PC-3 (cell line): ENCODE measurements around the gene NTM. TPM values are rescaled to one million over a fixed set of nuclear protein-coding genes. Genes with fewer than 3 reads are reported as not detected.

ENCODE experiments used
- ATAC-seq: fragments of 200-7000 bp; cut with Tn5 transposase; 2 replicates; pipeline ENCODE4 v1.9.1; 2020; ENCODE audit warnings: mild to moderate bottlenecking, moderate library complexity
- BruUV-seq: library from RNA; stranded (reverse); fragments of 400-500 nt; replicated peaks from 2 replicates; lab custom pipeline; 2021; lab: Mats Ljungman, UMichigan
- CTCF ChIA-PET: fragments of 300-600 bp; sonication (Branson Sonifier 250); formaldehyde crosslinking; loops from one replicate; lab custom pipeline; 2022; ENCODE audit warnings: antibody characterized with exemption; lab: Charles Lee
- POLR2A ChIA-PET: fragments of 300-600 bp; sonication (Branson Sonifier 250); formaldehyde crosslinking; loops from one replicate; lab custom pipeline; 2022; ENCODE audit warnings: antibody characterized with exemption; ENCODE audit not compliant: unreplicated experiment; lab: Charles Lee
- DNase-seq: peaks from one replicate; pipeline ENCODE4 v3.0.0-alpha.2; 2015
- H2AFZ ChIP-seq: fragments of 300-600 bp; sonication (generic); 2 replicates; pipeline ENCODE4 v1.6.0; 2016; ENCODE audit warnings: antibody characterized with exemption, low read length
- H3F3A ChIP-seq: fragments of 300-600 bp; sonication (generic); one replicate; pipeline ENCODE4 v1.6.0; 2017; ENCODE audit warnings: antibody characterized with exemption, low read length, control low read depth, mild to moderate bottlenecking; ENCODE audit not compliant: unreplicated experiment
- H3K27ac ChIP-seq: fragments of 300-600 bp; sonication (generic); 2 replicates; pipeline ENCODE4 v1.5.1; 2016; ENCODE audit warnings: mild to moderate bottlenecking, low read length
- H3K27me3 ChIP-seq: fragments of 300-600 bp; sonication (generic); 2 replicates; pipeline ENCODE4 v1.6.1; 2016; ENCODE audit warnings: low read length, mixed read lengths
- H3K36me3 ChIP-seq: fragments of 300-600 bp; sonication (generic); 2 replicates; pipeline ENCODE4 v1.6.1; 2016; ENCODE audit warnings: low read depth, mixed run types, low read length, mixed read lengths
- H3K4me1 ChIP-seq: fragments of 300-600 bp; sonication (generic); 2 replicates; pipeline ENCODE4 v1.5.1; 2016; ENCODE audit warnings: low read length; ENCODE audit not compliant: insufficient read depth
- H3K4me2 ChIP-seq: fragments of 300-600 bp; sonication (generic); 2 replicates; pipeline ENCODE4 v1.6.0; 2016; ENCODE audit warnings: low read length
- H3K4me3 ChIP-seq: fragments of 300-600 bp; sonication (generic); 2 replicates; pipeline ENCODE4 v1.5.1; 2016; ENCODE audit warnings: mild to moderate bottlenecking, low read length, mixed read lengths
- H3K79me2 ChIP-seq: fragments of 300-600 bp; sonication (generic); 2 replicates; pipeline ENCODE4 v1.6.1; 2017; ENCODE audit warnings: low read length, mixed read lengths
- H3K9ac ChIP-seq: fragments of 300-600 bp; sonication (generic); 2 replicates; pipeline ENCODE4 v1.6.0; 2016; ENCODE audit warnings: mild to moderate bottlenecking, low read length
- H3K9me2 ChIP-seq: fragments of 300-600 bp; sonication (generic); replicated peaks from 2 replicates; pipeline ENCODE4 v1.6.1; 2016; ENCODE audit warnings: mixed run types, low read length, mixed read lengths
- H3K9me3 ChIP-seq: fragments of 300-600 bp; sonication (generic); 2 replicates; pipeline ENCODE4 v1.6.1; 2016; ENCODE audit warnings: low read length, mixed read lengths
- H4K20me1 ChIP-seq: fragments of 300-600 bp; sonication (generic); 2 replicates; pipeline ENCODE4 v1.6.1; 2016; ENCODE audit warnings: low read length, mixed read lengths
- CTCF ChIP-seq: fragments of 300-600 bp; sonication (generic); conservative IDR thresholded peaks from 2 replicates; pipeline ENCODE4 v1.5.1; 2017; ENCODE audit warnings: antibody characterized with exemption, low read depth, mild to moderate bottlenecking, low read length
- EZH2 ChIP-seq: fragments of 300-600 bp; sonication (generic); IDR thresholded peaks from one replicate; pipeline ENCODE4 v1.6.1; 2017; ENCODE audit warnings: antibody characterized with exemption, mild to moderate bottlenecking, low read length; ENCODE audit not compliant: unreplicated experiment
- EZH2phosphoT487 ChIP-seq: fragments of 300-600 bp; sonication (generic); IDR thresholded peaks from 2 replicates; pipeline ENCODE4 v1.6.1; 2018; ENCODE audit warnings: mild to moderate bottlenecking, antibody characterized with exemption, low read length, borderline replicate concordance
- intact Hi-C: fragments of 100-400 bp; cut with micrococcal nuclease; formaldehyde crosslinking; loops from 2 replicates; pipeline ENCODE4 v1.9.0; 2023
- total RNA-seq: library from RNA; depleted of rRNA; stranded (reverse); fragments of >200 nt; gene quantifications from 2 replicates; pipeline ENCODE4 v1.2.3, GENCODE V29; 2014

Gene NTM
- total RNA-seq, 1 experiment from 2014 or later, result not detected

- H4K20me1 ChIP-seq, result no peaks in the 10 kb centered on the region
- POLR2A ChIA-PET, result no interaction called here
- no peaks in the 10 kb centered on the region for H3K27me3 ChIP-seq
- CTCF ChIA-PET, result no interaction called here
- H3K4me2 ChIP-seq, result no peak overlapping the region
- no peak overlapping the region for H3K9ac ChIP-seq
- BruUV-seq, result no TSS peak
- H3F3A ChIP-seq, result no peaks in the 10 kb centered on the region
- H3K27ac ChIP-seq, result no peak overlapping the region
- no peaks in the 10 kb centered on the region for H3K9me2 ChIP-seq
- ATAC-seq (no peak), DNase-seq (no peak)
- TF ChIP-seq EZH2phosphoT487 (no peak), EZH2 (no peak), CTCF (no peak)
- no peaks in the 10 kb centered on the region for H3K36me3 ChIP-seq
- intact Hi-C loops, result no loop called here
- H2AFZ ChIP-seq, result no peak overlapping the region
- H3K9me3 ChIP-seq, result no peaks in the 10 kb centered on the region
- H3K4me3 ChIP-seq, result no peak overlapping the region
- H3K4me1 ChIP-seq, result peaks cover 11% of the 10 kb centered on the region
- no peaks in the 10 kb centered on the region for H3K79me2 ChIP-seq
These were observed 746.1 kb downstream of the NTM start for GRCh38 chr11:132116516-132116915.

DNA sequence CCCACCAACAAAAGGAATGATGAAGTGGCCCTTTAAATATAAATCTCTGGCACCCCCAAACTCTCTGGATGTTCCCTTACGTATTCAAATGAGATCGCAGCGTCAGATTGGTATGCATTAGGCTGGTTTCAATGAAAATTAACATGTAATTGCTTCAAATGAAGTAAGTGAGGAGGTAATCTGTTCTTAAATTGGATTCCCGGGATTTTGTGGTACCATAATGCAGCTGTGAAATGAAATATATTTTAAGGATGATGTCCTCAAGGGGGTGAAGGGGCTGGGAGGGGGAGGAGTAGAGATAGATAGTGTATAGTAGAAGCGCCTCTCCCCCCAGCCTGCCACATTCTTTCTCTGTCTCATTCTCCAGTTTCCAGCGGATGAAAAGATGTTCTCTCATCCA lies 748.2 kb downstream of the NTM start:
- no peak overlapping the region for H3K27ac ChIP-seq
- H3F3A ChIP-seq, result no peaks in the 10 kb centered on the region
- no peak overlapping the region for H3K4me3 ChIP-seq
- ATAC-seq, result no peak
- no peaks in the 10 kb centered on the region for H3K79me2 ChIP-seq
- CTCF ChIA-PET, result no interaction called here
- H2AFZ ChIP-seq, result no peak overlapping the region
- TF ChIP-seq EZH2phosphoT487, result no peak
- no peak for TF ChIP-seq CTCF
- no peak for TF ChIP-seq EZH2
- H3K9me3 ChIP-seq, result no peaks in the 10 kb centered on the region
- no peaks in the 10 kb centered on the region for H4K20me1 ChIP-seq
- H3K4me2 ChIP-seq, result no peak overlapping the region
- no peaks in the 10 kb centered on the region for H3K4me1 ChIP-seq
- no peaks in the 10 kb centered on the region for H3K27me3 ChIP-seq
- no peaks in the 10 kb centered on the region for H3K36me3 ChIP-seq
- H3K9me2 ChIP-seq, result no peaks in the 10 kb centered on the region
- no TSS peak for BruUV-seq
- H3K9ac ChIP-seq, result no peak overlapping the region
- DNase-seq, result no peak
- intact Hi-C loops, result no loop called here
- POLR2A ChIA-PET, result no interaction called here

GRCh38 chr11:132119573-132119972 lies 749.2 kb downstream of the NTM start:
- intact Hi-C loops, result no loop called here
- TF ChIP-seq EZH2 (no peak), EZH2phosphoT487 (no peak), CTCF (no peak)
- Histone ChIP-seq H3K79me2 (no peaks in the 10 kb centered on the region), H3K4me3 (no peak overlapping the region), H3K27me3 (no peaks in the 10 kb centered on the region), H3K4me2 (no peak overlapping the region), H3K27ac (no peak overlapping the region), H3K4me1 (no peaks in the 10 kb centered on the region), H4K20me1 (no peaks in the 10 kb centered on the region), H3F3A (no peaks in the 10 kb centered on the region), H3K9ac (no peak overlapping the region), H3K36me3 (no peaks in the 10 kb centered on the region), H3K9me2 (no peaks in the 10 kb centered on the region), H3K9me3 (no peaks in the 10 kb centered on the region; the same call in 1 of the 2 replicates), H2AFZ (no peak overlapping the region)
- no TSS peak for BruUV-seq
- CTCF ChIA-PET, result no interaction called here
- DNase-seq (no peak), ATAC-seq (no peak)
- POLR2A ChIA-PET, result no interaction called here
